ENCODE measurements around the gene RGS3. TPM values are rescaled to one million over a fixed set of nuclear protein-coding genes. Genes with fewer than 3 reads are reported as not detected.

The RGS3 gene
- total RNA-seq, 4 donors from 2014 or later = 5.9 to 11.8 (median 9.8) TPM

DNA sequence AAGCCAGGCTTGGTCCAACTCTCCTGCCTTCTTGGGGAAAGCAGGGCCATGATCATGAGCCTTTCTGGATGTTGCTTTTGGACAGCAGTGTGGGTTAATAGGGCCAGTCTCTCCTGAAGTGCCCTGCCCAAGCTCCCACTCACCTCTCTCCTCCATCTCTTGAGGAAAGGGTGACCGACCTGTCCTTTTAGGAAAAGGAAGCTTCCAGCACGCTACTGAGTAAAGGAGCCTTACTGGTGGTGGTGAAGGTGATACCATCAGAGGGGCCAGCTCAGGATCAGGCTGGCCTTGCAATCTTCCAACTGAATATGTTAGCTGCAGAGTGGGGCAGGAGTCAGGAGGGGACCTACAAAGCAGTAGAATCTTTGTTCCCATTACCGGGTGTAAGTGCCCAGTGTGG lies 2.2 kb upstream of the RGS3 start:
- no peaks in the 10 kb centered on the region for H3K27me3 ChIP-seq
- in situ Hi-C loops (cut with MboI; ENCODE audit: low sequenced_read_pairs in 4 of 4) (no loop called here), intact Hi-C loops (cut with DNase I; ENCODE audit: low total_unique reads) (loop anchor here (5.0 kb wide), 3 partner anchors 106 to 196 kb away; no protein-coding TSS in a partner anchor)
- H3K27ac ChIP-seq = no peak overlapping the region
- no peak overlapping the region for H3K4me3 ChIP-seq
- DNase-seq = no peak
- H3K4me1 ChIP-seq = peaks cover 13 to 32% of the 10 kb centered on the region in 2 donors
- no peak for TF ChIP-seq POLR2A (IDR thresholded peaks at IDR 0.05)
- TF ChIP-seq, protein P1, sequence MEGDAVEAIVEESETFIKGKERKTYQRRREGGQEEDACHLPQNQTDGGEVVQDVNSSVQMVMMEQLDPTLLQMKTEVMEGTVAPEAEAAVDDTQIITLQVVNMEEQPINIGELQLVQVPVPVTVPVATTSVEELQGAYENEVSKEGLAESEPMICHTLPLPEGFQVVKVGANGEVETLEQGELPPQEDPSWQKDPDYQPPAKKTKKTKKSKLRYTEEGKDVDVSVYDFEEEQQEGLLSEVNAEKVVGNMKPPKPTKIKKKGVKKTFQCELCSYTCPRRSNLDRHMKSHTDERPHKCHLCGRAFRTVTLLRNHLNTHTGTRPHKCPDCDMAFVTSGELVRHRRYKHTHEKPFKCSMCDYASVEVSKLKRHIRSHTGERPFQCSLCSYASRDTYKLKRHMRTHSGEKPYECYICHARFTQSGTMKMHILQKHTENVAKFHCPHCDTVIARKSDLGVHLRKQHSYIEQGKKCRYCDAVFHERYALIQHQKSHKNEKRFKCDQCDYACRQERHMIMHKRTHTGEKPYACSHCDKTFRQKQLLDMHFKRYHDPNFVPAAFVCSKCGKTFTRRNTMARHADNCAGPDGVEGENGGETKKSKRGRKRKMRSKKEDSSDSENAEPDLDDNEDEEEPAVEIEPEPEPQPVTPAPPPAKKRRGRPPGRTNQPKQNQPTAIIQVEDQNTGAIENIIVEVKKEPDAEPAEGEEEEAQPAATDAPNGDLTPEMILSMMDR (IDR thresholded peaks at IDR 0.05 in 4 of 5, conservative IDR thresholded peaks at IDR 0.05 in 1 of 5) = no peak
- H3K36me3 ChIP-seq = no peaks in the 10 kb centered on the region
- ATAC-seq = no peak
- no peaks in the 10 kb centered on the region for H3K9me3 ChIP-seq

DNA sequence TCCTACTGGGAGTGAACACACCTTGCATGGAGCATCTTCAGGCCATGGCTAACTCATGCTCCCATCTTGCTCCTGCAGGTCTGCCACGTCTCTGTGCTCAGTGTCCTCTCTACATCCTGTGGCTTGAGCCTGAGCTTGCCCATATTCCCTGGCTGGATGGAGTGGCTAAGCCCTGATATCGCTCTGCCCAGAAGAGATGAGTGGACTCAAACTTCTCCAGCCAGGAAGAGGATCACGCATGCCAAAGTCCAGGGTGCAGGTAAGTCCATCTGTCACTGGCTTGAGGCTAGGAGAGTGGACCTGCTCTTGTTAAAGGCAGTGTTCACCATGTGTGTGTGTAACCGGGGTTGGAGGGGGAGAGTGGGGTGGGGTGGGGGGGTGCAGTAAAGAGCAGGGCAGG lies 1.6 kb upstream of the RGS3 start:
- intact Hi-C loops (cut with DNase I; ENCODE audit: low total_unique reads) (loop anchor here (5.0 kb wide), 3 partner anchors 105 to 195 kb away; no protein-coding TSS in a partner anchor), in situ Hi-C loops (cut with MboI; ENCODE audit: low sequenced_read_pairs in 4 of 4) (no loop called here)
- H3K27ac ChIP-seq = no peak overlapping the region

DNA sequence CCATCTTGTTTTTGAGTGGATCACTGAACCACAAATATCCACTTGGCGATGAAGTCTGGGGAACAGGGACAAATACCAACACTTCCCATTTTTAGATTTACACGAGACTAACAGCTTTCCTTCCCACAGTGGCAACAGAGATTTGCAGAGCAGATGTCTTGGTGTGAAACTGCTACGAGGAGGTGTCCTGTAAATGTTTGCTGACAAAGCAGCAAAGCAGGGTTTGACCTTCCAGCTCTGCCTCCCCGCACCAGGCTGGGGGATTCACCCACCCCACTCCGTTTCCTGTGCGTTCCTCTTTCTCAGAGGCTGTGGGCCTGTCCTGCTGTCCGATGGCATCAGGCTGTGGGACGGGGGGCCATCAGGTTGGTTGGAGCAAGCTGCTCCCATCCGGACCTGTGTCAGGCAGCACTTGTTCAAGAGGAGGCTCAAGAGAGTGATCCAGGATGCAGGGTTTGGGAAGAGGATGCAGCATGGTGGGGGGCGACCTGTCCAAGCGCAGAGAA lies 693 bp upstream of the RGS3 start:
- H3K4me1 ChIP-seq = peaks cover 11 to 30% of the 10 kb centered on the region in 2 donors
- DNase-seq (no peak), ATAC-seq (no peak)
- in situ Hi-C loops (cut with MboI; ENCODE audit: low sequenced_read_pairs in 4 of 4) (no loop called here), intact Hi-C loops (cut with DNase I; ENCODE audit: low total_unique reads) (loop anchor here (5.0 kb wide), 3 partner anchors 104 to 194 kb away; no protein-coding TSS in a partner anchor)
- TF ChIP-seq, protein P1 (IDR thresholded peaks at IDR 0.05 in 4 of 5, conservative IDR thresholded peaks at IDR 0.05 in 1 of 5) = no peak
- no peak for TF ChIP-seq POLR2A (IDR thresholded peaks at IDR 0.05)
- no peak overlapping the region for H3K4me3 ChIP-seq
- no peaks in the 10 kb centered on the region for H3K9me3 ChIP-seq
- peak overlapping the region in 1 of 4 donors; percentile 81 for H3K27ac ChIP-seq
- no peaks in the 10 kb centered on the region for H3K36me3 ChIP-seq
- no peaks in the 10 kb centered on the region for H3K27me3 ChIP-seq

More for the DNA sequence above, 1.6 kb upstream of the RGS3 start:
- peaks cover 11 to 30% of the 10 kb centered on the region in 2 donors for H3K4me1 ChIP-seq
- no peak for DNase-seq
- no peaks in the 10 kb centered on the region for H3K9me3 ChIP-seq
- H3K4me3 ChIP-seq = no peak overlapping the region
- TF ChIP-seq POLR2A (IDR thresholded peaks at IDR 0.05) = no peak
- TF ChIP-seq, protein P1 (IDR thresholded peaks at IDR 0.05 in 4 of 5, conservative IDR thresholded peaks at IDR 0.05 in 1 of 5) = no peak
- H3K27me3 ChIP-seq = no peaks in the 10 kb centered on the region
- no peaks in the 10 kb centered on the region for H3K36me3 ChIP-seq
- no peak for ATAC-seq

DNA sequence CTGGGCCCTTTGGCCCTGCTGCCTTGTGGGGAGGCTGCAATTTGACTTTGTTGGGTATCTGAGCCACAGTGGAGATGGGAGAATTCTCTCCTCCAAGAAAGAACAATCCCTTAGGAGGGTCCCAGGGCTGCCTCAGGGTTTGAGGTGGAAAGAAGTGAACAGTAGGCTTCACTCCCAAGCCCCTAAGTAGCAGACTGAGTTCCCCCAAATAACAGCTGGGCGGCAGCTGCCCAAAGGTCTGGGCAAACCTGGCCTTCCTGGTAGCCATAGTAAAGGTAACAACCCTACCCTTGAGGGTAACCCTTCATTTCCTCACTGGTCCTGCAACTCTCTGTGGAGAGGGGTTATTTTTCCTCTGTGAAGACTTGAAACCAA lies 746 bp downstream of the RGS3 start:
- in situ Hi-C loops (cut with MboI; ENCODE audit: low sequenced_read_pairs in 4 of 4) (no loop called here), intact Hi-C loops (cut with DNase I; ENCODE audit: low total_unique reads) (loop anchor here (5.0 kb wide), 3 partner anchors 103 to 193 kb away; no protein-coding TSS in a partner anchor)
- Histone ChIP-seq H3K27me3 (no peaks in the 10 kb centered on the region), H3K4me3 (peak overlapping the region in 3 of 4 donors; percentile 44 to 69 (median 51)), H3K4me1 (peaks cover 11 to 38% of the 10 kb centered on the region in 2 donors), H3K27ac (peak overlapping the region; percentile 74 to 87 (median 82)), H3K36me3 (no peaks in the 10 kb centered on the region), H3K9me3 (no peaks in the 10 kb centered on the region)
- TF ChIP-seq, protein P1 (IDR thresholded peaks at IDR 0.05 in 4 of 5, conservative IDR thresholded peaks at IDR 0.05 in 1 of 5) = no peak
- ATAC-seq (no peak), DNase-seq (no peak)

Data from gastrocnemius medialis (tissue), 4 donors.